Stimulated activated CD8-positive, alpha-beta memory T cell treated with anti-CD3 and anti-CD28 coated beads, Interleukin-15, amount 100 ng/mL, for 4 hours (primary cell): ENCODE measurements around the gene CYTH3.
"Not testable (repeated sequence)": the region's sequence is repeated elsewhere in the genome, so short reads cannot be mapped to it uniquely, and the experiment has no call there.

ENCODE experiments used
- DNase-seq, 2 donors: peaks; one replicate each; pipeline ENCODE4 v3.0.0-alpha.2; 2020; ENCODE audit warnings: low read depth in 2 of 2

CYTH3 gene

GRCh38 chr7:6232534-6232933 is 39.9 kb downstream of the CYTH3 start:
- DNase-seq: no peak

- DNase-seq: no peak
These were observed 40.3 kb downstream of the CYTH3 start for GRCh38 chr7:6232116-6232515.

GRCh38 chr7:6231184-6231583 is 41.2 kb downstream of the CYTH3 start:
- DNase-seq: no peak

GRCh38 chr7:6229284-6229683 is 43.1 kb downstream of the CYTH3 start:
- DNase-seq: not testable (repeated sequence)

GRCh38 chr7:6228361-6229229 is 43.8 kb downstream of the CYTH3 start:
- DNase-seq: no peak

GRCh38 chr7:6227294-6227846 is 45.1 kb downstream of the CYTH3 start:
- DNase-seq: no peak

GRCh38 chr7:6226194-6226799 is 46.1 kb downstream of the CYTH3 start:
- no peak for DNase-seq

- not testable (repeated sequence) for DNase-seq
These were observed 49.0 kb downstream of the CYTH3 start for GRCh38 chr7:6223411-6223810.

GRCh38 chr7:6223010-6223409 is 49.4 kb downstream of the CYTH3 start:
- DNase-seq: not testable (repeated sequence)

GRCh38 chr7:6221340-6222319 is 50.8 kb downstream of the CYTH3 start:
- DNase-seq: peak in 1 of 2 donors; percentile 36

GRCh38 chr7:6218329-6218728 is 54.1 kb downstream of the CYTH3 start:
- no peak for DNase-seq

GRCh38 chr7:6212008-6212407 is 60.4 kb downstream of the CYTH3 start:
- no peak for DNase-seq

- DNase-seq: no peak
These were observed 61.6 kb downstream of the CYTH3 start for GRCh38 chr7:6210621-6211372.

- no peak for DNase-seq
These were observed 63.1 kb downstream of the CYTH3 start for GRCh38 chr7:6209340-6209739.

- no peak for DNase-seq
These were observed 63.7 kb downstream of the CYTH3 start for GRCh38 chr7:6208573-6209328.

- no peak for DNase-seq
These were observed 66.3 kb downstream of the CYTH3 start for GRCh38 chr7:6205971-6206660.

- DNase-seq: no peak
These were observed 69.0 kb downstream of the CYTH3 start for GRCh38 chr7:6203381-6203780.

- no peak for DNase-seq
These were observed 70.3 kb downstream of the CYTH3 start for GRCh38 chr7:6202117-6202516.

- no peak for DNase-seq
These were observed 71.5 kb downstream of the CYTH3 start for GRCh38 chr7:6200971-6201370.
